ENCODE results near the gene TEKT5. TPM values are rescaled to one million over a fixed set of nuclear protein-coding genes. Genes with fewer than 3 reads are reported as not detected.
"Not testable (repeated sequence)": the region's sequence is repeated elsewhere in the genome, so short reads cannot be mapped to it uniquely, and the experiment has no call there.

Gene TEKT5
- total RNA-seq, 2 donors from 2014 or later: not detected

DNA sequence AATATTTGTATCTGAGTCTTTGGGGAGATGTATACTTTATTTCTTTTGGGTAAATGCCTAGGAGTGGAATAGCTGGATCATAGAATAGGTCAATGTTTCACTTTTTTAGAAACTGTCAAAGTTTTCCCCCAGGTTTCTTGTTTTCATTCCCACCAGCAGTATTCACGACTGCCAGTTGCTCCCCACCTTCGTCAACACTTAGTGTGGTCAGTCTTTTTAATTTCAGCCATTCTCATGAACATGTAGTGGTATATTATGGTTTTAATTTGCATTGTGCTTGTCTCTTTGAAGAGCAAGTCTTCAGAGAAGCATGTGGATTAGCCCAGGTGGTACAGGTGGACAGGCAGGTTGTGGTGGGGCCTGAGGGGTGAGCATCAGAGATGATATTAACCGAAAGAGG, 53.8 kb downstream of the TEKT5 start:
- 80 to 93% methylated on average over 3 of the region's 3 CpGs for WGBS, 2 donors
- Histone ChIP-seq H3K27ac (no peak overlapping the region), H3K27me3 (no peaks in the 10 kb centered on the region), H3K4me3 (no peak overlapping the region), H3K9me3 (no peaks in the 10 kb centered on the region), H3K36me3 (replicated peaks in 1 of 2; ENCODE audit: insufficient read depth in 1 of 2, low read depth in 2 of 2) (no peaks in the 10 kb centered on the region), H3K4me1 (peaks cover 5% of the 10 kb centered on the region)
- intact Hi-C loops (cut with DNase I): no loop called here
- DNase-seq (no peak), ATAC-seq (no peak)
- TF ChIP-seq, protein P1, sequence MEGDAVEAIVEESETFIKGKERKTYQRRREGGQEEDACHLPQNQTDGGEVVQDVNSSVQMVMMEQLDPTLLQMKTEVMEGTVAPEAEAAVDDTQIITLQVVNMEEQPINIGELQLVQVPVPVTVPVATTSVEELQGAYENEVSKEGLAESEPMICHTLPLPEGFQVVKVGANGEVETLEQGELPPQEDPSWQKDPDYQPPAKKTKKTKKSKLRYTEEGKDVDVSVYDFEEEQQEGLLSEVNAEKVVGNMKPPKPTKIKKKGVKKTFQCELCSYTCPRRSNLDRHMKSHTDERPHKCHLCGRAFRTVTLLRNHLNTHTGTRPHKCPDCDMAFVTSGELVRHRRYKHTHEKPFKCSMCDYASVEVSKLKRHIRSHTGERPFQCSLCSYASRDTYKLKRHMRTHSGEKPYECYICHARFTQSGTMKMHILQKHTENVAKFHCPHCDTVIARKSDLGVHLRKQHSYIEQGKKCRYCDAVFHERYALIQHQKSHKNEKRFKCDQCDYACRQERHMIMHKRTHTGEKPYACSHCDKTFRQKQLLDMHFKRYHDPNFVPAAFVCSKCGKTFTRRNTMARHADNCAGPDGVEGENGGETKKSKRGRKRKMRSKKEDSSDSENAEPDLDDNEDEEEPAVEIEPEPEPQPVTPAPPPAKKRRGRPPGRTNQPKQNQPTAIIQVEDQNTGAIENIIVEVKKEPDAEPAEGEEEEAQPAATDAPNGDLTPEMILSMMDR (IDR thresholded peaks at IDR 0.05): no peak
- no peak for TF ChIP-seq POLR2A (IDR thresholded peaks at IDR 0.05)

DNA sequence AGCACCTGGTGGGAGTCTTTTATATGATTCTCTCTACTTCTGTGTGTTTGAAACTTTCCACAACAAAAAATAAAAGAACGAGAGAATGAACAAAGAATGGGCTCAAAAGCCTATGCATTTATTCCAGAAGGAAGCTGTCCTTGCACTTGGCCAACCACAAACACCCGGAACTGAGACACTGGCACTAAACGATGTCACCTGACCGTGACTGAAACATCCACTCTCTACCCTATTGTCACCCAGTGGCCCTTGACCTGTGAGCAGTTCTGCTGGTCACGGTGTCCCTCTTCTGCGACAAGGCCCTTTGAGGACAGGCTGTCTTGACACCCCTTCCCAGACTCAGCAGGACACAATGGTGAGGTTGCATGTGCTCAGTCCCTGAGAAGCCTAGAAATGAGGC, 56.6 kb downstream of the TEKT5 start:
- H3K36me3 ChIP-seq (replicated peaks in 1 of 2; ENCODE audit: insufficient read depth in 1 of 2, low read depth in 2 of 2): no peaks in the 10 kb centered on the region
- no peaks in the 10 kb centered on the region for H3K9me3 ChIP-seq
- ATAC-seq (no peak), DNase-seq (no peak)
- TF ChIP-seq POLR2A (IDR thresholded peaks at IDR 0.05): no peak
- TF ChIP-seq, protein P1 (IDR thresholded peaks at IDR 0.05): no peak
- H3K4me3 ChIP-seq: no peak overlapping the region
- no peak overlapping the region for H3K27ac ChIP-seq
- no peaks in the 10 kb centered on the region for H3K4me1 ChIP-seq
- WGBS, 2 donors: 78 to 87% methylated on average over 6 of the region's 6 CpGs
- H3K27me3 ChIP-seq: no peaks in the 10 kb centered on the region
- intact Hi-C loops (cut with DNase I): no loop called here

DNA sequence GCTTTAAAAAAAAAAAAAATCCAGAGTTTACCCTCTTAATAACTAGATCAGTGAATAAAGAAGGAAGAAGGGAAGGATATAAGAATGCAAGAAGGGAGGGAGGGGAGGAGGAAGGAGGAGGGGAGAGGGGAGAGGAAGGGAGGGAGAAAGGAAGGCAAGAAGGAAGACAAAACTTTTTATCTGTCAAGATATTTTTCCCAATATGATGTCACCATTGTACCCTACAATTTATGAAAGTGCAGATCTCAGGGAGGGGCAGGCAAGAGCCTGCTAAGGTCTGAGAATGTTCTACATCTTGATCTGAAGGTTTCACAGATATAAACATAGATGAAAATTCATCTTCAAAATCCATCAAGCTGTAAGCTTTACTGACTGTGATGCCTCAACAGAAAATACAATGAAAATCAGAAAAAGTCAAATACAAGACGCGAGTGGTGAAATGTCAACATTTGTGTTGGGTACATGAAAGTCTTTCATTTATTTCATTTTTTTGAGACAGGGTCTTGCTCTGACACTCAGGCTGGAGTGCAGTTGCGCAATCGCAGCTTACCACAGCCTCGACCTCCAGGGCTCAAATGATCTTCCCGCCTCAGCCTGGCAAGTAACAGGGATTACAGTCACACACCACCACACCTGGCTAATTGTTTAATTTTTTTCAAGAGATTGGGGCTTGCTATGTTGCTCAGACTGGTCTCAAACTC, 57.2 kb downstream of the TEKT5 start:
- no peaks in the 10 kb centered on the region for H3K36me3 ChIP-seq (replicated peaks in 1 of 2; ENCODE audit: insufficient read depth in 1 of 2, low read depth in 2 of 2)
- TF ChIP-seq, protein P1 (IDR thresholded peaks at IDR 0.05): no peak
- TF ChIP-seq POLR2A (IDR thresholded peaks at IDR 0.05): no peak
- DNase-seq (no peak), ATAC-seq (no peak)
- no peaks in the 10 kb centered on the region for H3K27me3 ChIP-seq
- no peak overlapping the region for H3K4me3 ChIP-seq
- H3K27ac ChIP-seq: no peak overlapping the region
- 67 to 71% methylated on average over 6 of the region's 6 CpGs for WGBS, 2 donors
- no peaks in the 10 kb centered on the region for H3K9me3 ChIP-seq
- H3K4me1 ChIP-seq: no peaks in the 10 kb centered on the region
- intact Hi-C loops (cut with DNase I): no loop called here

DNA sequence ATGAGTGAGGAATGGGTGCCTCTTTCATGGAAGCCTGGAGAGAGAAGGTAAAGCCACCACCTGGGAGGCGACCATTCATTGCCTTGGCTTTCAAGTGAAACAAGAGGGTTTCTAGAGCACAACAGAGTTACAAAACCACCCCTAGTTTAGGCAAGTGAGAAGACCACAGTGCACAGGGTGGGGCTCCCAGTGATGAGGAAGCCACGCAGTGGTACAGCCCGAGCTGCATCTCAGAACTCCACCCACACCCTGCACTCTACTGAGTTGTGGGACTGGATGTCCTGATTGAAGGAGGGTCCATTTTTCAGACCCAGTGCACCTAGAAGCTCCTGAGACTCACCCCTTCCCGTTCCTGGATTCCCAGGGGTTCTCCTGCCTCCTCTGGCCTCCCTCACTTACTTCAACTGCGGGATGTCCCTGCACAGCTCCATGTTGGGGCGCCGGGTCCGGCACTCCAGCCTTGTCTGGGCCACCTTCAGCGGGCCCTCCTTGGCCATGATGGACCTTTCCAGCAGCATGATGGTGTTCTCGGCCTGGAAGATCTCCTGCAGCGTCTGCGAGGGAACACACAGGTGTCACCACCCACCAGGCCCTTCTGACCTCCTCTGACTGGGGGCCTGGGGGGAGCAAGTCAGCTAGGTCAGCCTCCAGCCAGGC, 59.2 kb downstream of the TEKT5 start:
- intact Hi-C loops (cut with DNase I): no loop called here
- H3K27me3 ChIP-seq: no peaks in the 10 kb centered on the region
- 86 to 91% methylated on average over 9 to 12 of the region's 12 CpGs for WGBS, 2 donors
- DNase-seq (no peak), ATAC-seq (no peak)
- no peak overlapping the region for H3K27ac ChIP-seq
- TF ChIP-seq, protein P1 (IDR thresholded peaks at IDR 0.05): no peak
- no peak for TF ChIP-seq POLR2A (IDR thresholded peaks at IDR 0.05)
- no peaks in the 10 kb centered on the region for H3K36me3 ChIP-seq (replicated peaks in 1 of 2; ENCODE audit: insufficient read depth in 1 of 2, low read depth in 2 of 2)
- H3K4me1 ChIP-seq: no peaks in the 10 kb centered on the region
- H3K4me3 ChIP-seq: no peak overlapping the region
- no peaks in the 10 kb centered on the region for H3K9me3 ChIP-seq

DNA sequence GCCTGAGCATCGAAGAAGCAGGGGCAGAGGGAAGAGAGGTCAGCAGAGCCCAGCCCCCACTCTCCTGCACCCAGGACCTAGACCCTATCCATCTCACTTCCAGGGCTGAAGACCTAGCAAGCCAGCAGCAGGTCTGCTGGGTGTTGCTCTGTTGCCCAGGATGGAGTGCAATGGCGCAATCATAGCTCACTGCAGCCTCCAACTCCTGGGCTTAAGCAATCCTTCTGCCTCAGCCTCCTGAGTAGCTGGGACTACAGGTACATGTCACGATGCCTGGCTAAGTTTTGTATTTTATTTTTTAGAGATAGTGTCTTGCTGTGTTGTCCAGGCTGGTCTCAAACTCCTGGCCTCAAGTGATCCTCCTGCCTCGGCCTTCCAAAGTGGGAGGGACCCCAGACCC, 61.3 kb downstream of the TEKT5 start:
- DNase-seq; H3K27me3 ChIP-seq; H3K4me1 ChIP-seq; H3K9me3 ChIP-seq; H3K36me3 ChIP-seq (replicated peaks in 1 of 2; ENCODE audit: insufficient read depth in 1 of 2, low read depth in 2 of 2); ATAC-seq; H3K27ac ChIP-seq; intact Hi-C loops (cut with DNase I); H3K4me3 ChIP-seq: not testable (repeated sequence)
- 77 to 79% methylated on average over 4 of the region's 4 CpGs for WGBS, 2 donors

All from body of pancreas (tissue), 4 donors.